Measurements from ENCODE around the gene ALPK3.

GRCh38 chr15:84883466-84883865 lies 66.3 kb downstream of the ALPK3 start:
- TF ChIP-seq, protein P1, sequence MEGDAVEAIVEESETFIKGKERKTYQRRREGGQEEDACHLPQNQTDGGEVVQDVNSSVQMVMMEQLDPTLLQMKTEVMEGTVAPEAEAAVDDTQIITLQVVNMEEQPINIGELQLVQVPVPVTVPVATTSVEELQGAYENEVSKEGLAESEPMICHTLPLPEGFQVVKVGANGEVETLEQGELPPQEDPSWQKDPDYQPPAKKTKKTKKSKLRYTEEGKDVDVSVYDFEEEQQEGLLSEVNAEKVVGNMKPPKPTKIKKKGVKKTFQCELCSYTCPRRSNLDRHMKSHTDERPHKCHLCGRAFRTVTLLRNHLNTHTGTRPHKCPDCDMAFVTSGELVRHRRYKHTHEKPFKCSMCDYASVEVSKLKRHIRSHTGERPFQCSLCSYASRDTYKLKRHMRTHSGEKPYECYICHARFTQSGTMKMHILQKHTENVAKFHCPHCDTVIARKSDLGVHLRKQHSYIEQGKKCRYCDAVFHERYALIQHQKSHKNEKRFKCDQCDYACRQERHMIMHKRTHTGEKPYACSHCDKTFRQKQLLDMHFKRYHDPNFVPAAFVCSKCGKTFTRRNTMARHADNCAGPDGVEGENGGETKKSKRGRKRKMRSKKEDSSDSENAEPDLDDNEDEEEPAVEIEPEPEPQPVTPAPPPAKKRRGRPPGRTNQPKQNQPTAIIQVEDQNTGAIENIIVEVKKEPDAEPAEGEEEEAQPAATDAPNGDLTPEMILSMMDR (conservative IDR thresholded peaks at IDR 0.05) = no peak
- no peak for TF ChIP-seq ZFX (IDR thresholded peaks at IDR 0.05)

Data from C4-2B (cell line).